OCI-LY1 (cell line): ENCODE measurements around the gene FTO.

ENCODE experiments used
- H2AFZ ChIP-seq: fragments of 200-600 bp; sonication (generic), shearing (Covaris generic); 2 replicates; pipeline ENCODE4 v1.6.0; 2014; ENCODE audit warnings: antibody characterized with exemption, mild to moderate bottlenecking, low read length
- H3F3A ChIP-seq: fragments of 200-600 bp; sonication (generic), shearing (Covaris generic); 2 replicates; pipeline ENCODE4 v1.6.0; 2014; ENCODE audit warnings: mild to moderate bottlenecking, antibody characterized with exemption, low read length, moderate library complexity; ENCODE audit not compliant: insufficient read depth
- H3K27ac ChIP-seq: fragments of 200-600 bp; sonication (generic); 2 replicates; pipeline ENCODE4 v1.5.1; 2014; ENCODE audit warnings: low read length, mixed run types, mild to moderate bottlenecking, low read depth; ENCODE audit not compliant: poor library complexity, severe bottlenecking
- H3K27me3 ChIP-seq: fragments of 200-600 bp; sonication (generic); 2 replicates; pipeline ENCODE4 v1.6.0; 2014; ENCODE audit warnings: antibody characterized with exemption, mild to moderate bottlenecking, low read length, moderate library complexity; ENCODE audit not compliant: insufficient read depth
- H3K36me3 ChIP-seq: fragments of 200-600 bp; sonication (generic); 2 replicates; pipeline ENCODE4 v1.6.1; 2014; ENCODE audit warnings: mild to moderate bottlenecking, antibody characterized with exemption, low read length, moderate library complexity, mixed read lengths; ENCODE audit not compliant: insufficient read depth
- H3K4me1 ChIP-seq: fragments of 200-600 bp; sonication (generic); 2 replicates; pipeline ENCODE4 v1.5.1; 2014; ENCODE audit warnings: mild to moderate bottlenecking, low read length, moderate library complexity; ENCODE audit not compliant: insufficient read depth, severe bottlenecking
- H3K4me2 ChIP-seq: fragments of 200-600 bp; sonication (generic), shearing (Covaris generic); 2 replicates; pipeline ENCODE4 v1.6.1; 2014; ENCODE audit warnings: low read length
- H3K4me3 ChIP-seq: fragments of 200-600 bp; sonication (generic); 2 replicates; pipeline ENCODE4 v1.5.1; 2014; ENCODE audit warnings: low read length, low read depth, mild to moderate bottlenecking, mixed read lengths; ENCODE audit not compliant: poor library complexity, severe bottlenecking
- H3K79me2 ChIP-seq: fragments of 200-600 bp; shearing (Covaris generic); 2 replicates; pipeline ENCODE4 v1.6.1; 2016; ENCODE audit warnings: mixed run types, low read length, mixed read lengths; ENCODE audit not compliant: insufficient read depth
- H3K9ac ChIP-seq: fragments of 200-600 bp; sonication (generic), shearing (Covaris generic); 2 replicates; pipeline ENCODE4 v1.6.1; 2014; ENCODE audit warnings: mild to moderate bottlenecking, low read length, mixed read lengths
- H3K9me2 ChIP-seq: fragments of 200-600 bp; sonication (generic), shearing (Covaris generic); 2 replicates; pipeline ENCODE4 v1.6.1; 2014; ENCODE audit warnings: low read depth, mild to moderate bottlenecking, low read length, mixed read lengths
- H3K9me3 ChIP-seq: fragments of 200-600 bp; shearing (Covaris generic); 2 replicates; pipeline ENCODE4 v1.6.1; 2014; ENCODE audit warnings: low read length, mixed read lengths
- H4K20me1 ChIP-seq: fragments of 200-600 bp; sonication (generic), shearing (Covaris generic); 2 replicates; pipeline ENCODE4 v1.6.0; 2016; ENCODE audit warnings: mild to moderate bottlenecking, low read length; ENCODE audit not compliant: insufficient read depth
- CTCF ChIP-seq: fragments of 200-600 bp; sonication (generic), shearing (Covaris generic); IDR thresholded peaks from 2 replicates; pipeline ENCODE4 v1.5.1; 2017; ENCODE audit warnings: mild to moderate bottlenecking, antibody characterized with exemption, low read length, moderate library complexity, mixed read lengths
- EZH2 ChIP-seq: fragments of 200-600 bp; sonication (generic), shearing (Covaris generic); IDR thresholded peaks from 2 replicates; pipeline ENCODE4 v1.8.0; 2017; ENCODE audit warnings: borderline replicate concordance, mixed run types, mild to moderate bottlenecking, antibody characterized with exemption, low read length, moderate library complexity, mixed read lengths

FTO gene

DNA sequence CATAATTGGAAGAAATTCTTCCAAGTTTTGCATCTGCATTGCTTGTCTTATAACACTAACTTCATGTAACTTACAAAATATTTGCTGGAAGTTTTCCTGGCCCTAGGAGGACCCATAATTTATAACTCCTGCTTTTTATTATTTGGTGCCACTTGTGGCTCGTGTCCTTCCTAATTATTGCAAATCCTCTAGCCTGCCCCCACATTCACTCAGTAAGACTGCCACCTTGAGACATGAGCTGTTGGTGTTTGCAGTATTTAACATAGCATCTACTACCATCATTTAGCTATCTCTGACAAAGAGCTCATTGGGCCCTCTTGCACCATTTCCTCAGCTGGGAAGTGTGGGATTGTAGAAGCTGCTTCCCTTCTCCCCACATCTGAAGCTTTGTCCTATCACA, 49.5 kb downstream of the FTO start:
- peaks cover 27% of the 10 kb centered on the region for H3K4me1 ChIP-seq
- no peaks in the 10 kb centered on the region for H3K79me2 ChIP-seq
- no peaks in the 10 kb centered on the region for H3K27me3 ChIP-seq
- H3K4me2 ChIP-seq: no peak overlapping the region
- H2AFZ ChIP-seq: no peak overlapping the region
- H3K27ac ChIP-seq: no peak overlapping the region
- no peaks in the 10 kb centered on the region for H3F3A ChIP-seq
- no peak overlapping the region for H3K4me3 ChIP-seq
- peak; percentile 23; the same call in 1 of the 2 replicates for TF ChIP-seq CTCF
- TF ChIP-seq EZH2: no peak
- H3K9ac ChIP-seq: no peak overlapping the region
- H3K9me2 ChIP-seq: no peaks in the 10 kb centered on the region
- H3K36me3 ChIP-seq: no peaks in the 10 kb centered on the region
- H3K9me3 ChIP-seq: no peaks in the 10 kb centered on the region
- no peaks in the 10 kb centered on the region for H4K20me1 ChIP-seq

DNA sequence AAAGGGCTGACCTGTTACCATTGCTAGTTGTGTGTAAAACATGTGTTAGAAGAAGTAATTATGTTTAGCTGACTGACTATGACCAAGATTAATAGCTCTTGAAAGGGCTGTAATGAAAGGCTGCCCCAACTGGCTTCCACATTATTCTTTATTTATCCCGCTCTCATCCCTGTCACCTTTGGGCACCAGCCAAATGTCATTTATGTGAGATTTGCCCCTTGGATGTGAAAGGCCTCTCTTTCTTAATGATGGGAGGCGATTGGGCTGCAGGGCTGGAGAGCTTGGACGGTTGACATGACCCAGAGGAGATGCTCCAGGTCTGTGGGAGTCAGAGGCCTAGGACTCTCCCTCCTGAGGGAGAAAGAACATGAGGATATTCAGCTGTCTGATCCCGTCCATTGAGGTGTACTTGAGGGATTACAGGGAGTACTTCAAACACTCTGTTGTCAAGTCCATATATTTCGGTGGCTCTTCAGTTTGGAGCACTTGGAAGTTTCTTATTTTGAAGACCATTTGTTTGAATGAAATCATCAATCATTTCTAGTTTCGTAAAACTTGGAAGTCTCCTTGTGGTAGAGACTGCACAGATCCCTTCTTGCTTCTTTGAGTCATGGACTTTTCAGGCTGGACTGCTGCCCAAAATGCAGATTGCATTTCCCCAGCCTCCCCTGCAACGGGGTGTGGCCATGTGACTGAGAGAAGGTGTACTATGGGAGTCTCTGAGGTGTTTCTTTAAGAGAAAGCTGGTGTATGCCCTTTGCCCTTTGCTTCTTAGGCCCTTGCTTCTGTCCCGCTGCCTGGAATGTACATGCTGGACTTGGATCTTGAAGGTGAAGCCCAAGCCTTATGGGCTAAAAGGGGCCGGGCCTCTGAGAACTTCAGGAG, 51.3 kb downstream of the FTO start:
- H3K27me3 ChIP-seq: no peaks in the 10 kb centered on the region
- no peak overlapping the region for H2AFZ ChIP-seq
- H3K9ac ChIP-seq: no peak overlapping the region
- no peaks in the 10 kb centered on the region for H3K79me2 ChIP-seq
- 0 out of 2 replicates have a peak overlapping the region, but pooled peaks have one; percentile 52 for H3K4me2 ChIP-seq
- TF ChIP-seq CTCF (no peak), EZH2 (no peak)
- no peaks in the 10 kb centered on the region for H4K20me1 ChIP-seq
- no peaks in the 10 kb centered on the region for H3F3A ChIP-seq
- no peaks in the 10 kb centered on the region for H3K9me2 ChIP-seq
- no peak overlapping the region for H3K4me3 ChIP-seq
- H3K36me3 ChIP-seq: no peaks in the 10 kb centered on the region
- no peak overlapping the region for H3K27ac ChIP-seq
- H3K4me1 ChIP-seq: peaks cover 27% of the 10 kb centered on the region
- H3K9me3 ChIP-seq: no peaks in the 10 kb centered on the region

DNA sequence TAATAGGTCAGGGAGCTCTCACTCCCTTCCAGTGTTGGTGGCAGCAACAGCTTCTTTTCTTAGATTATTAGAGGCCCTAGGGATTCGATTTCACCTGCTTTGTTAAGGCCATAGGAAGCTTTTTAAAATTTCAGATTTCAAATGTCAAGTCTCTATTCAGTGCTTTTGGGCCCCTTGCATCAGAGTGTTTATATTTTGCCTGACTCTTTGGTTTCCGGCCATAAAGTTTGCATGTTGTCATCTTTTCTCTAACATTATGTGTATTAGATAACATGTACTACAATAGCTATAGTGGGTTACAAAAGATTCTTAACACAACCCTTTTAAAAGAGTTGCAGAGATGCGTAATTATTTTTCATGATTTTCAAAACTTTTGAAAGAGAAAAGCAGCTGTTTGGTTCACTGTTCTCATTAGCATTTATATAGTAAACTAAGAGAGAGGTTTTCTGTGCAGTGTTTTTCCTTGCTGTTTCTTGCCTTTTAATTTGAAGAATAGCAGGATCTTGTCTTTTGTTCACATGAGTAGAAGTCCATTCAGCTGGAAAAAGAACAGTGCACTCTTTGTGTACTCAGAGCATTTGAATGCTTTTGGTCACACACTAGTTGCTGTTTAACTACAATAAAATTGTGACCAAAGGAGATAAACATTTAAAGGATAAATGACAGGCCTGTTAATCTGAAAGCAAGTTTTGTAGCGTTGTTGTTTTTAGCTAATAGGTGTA, 52.5 kb downstream of the FTO start:
- peak overlapping the region; percentile 32; the same call in 1 of the 2 replicates for H3K9ac ChIP-seq
- no peaks in the 10 kb centered on the region for H3K27me3 ChIP-seq
- H3K4me3 ChIP-seq: no peak overlapping the region
- H2AFZ ChIP-seq: no peak overlapping the region
- peak overlapping the region; percentile 21 for H3K27ac ChIP-seq
- H3K36me3 ChIP-seq: no peaks in the 10 kb centered on the region
- no peaks in the 10 kb centered on the region for H4K20me1 ChIP-seq
- H3K4me2 ChIP-seq: peak overlapping the region; percentile 52; the same call in 1 of the 2 replicates
- H3K4me1 ChIP-seq: peaks cover 27% of the 10 kb centered on the region
- no peaks in the 10 kb centered on the region for H3K9me2 ChIP-seq
- H3K79me2 ChIP-seq: no peaks in the 10 kb centered on the region
- no peak for TF ChIP-seq EZH2
- TF ChIP-seq CTCF: no peak
- no peaks in the 10 kb centered on the region for H3K9me3 ChIP-seq
- H3F3A ChIP-seq: no peaks in the 10 kb centered on the region
